HepG2 (cell line): ENCODE results near the gene MLX. TPM values are rescaled to one million over a fixed set of nuclear protein-coding genes. Genes with fewer than 3 reads are reported as not detected.

Experiments
- BRD4 ChIP-seq: sonication (generic); formaldehyde crosslinking; IDR thresholded peaks from 2 replicates; pipeline ENCODE4 v1.4.0; 2020; ENCODE audit warnings: missing genetic modification reagents
- CENPX ChIP-seq: sonication (generic); formaldehyde crosslinking; IDR thresholded peaks from 2 replicates; pipeline ENCODE4 v1.9.0; 2021; ENCODE audit warnings: mild to moderate bottlenecking, missing genetic modification reagents, moderate library complexity
- CSRNP1 ChIP-seq: sonication (generic); formaldehyde crosslinking; IDR thresholded peaks from 2 replicates; pipeline ENCODE4 v1.8.1; 2023; ENCODE audit warnings: mild to moderate bottlenecking, missing genetic modification reagents
- FOXM1 ChIP-seq: sonication (generic); formaldehyde crosslinking; IDR thresholded peaks from 2 replicates; pipeline ENCODE4 v1.5.0; 2020; ENCODE audit warnings: missing genetic modification reagents
- GZF1 ChIP-seq: sonication (generic); formaldehyde crosslinking; IDR thresholded peaks from 2 replicates; pipeline ENCODE4 v1.5.1; 2020; ENCODE audit warnings: mild to moderate bottlenecking, missing genetic modification reagents
- ISX ChIP-seq: sonication (generic); formaldehyde crosslinking; conservative IDR thresholded peaks from 2 replicates; pipeline ENCODE4 v1.5.0; 2020; ENCODE audit warnings: missing genetic modification reagents
- JARID2 ChIP-seq: sonication (generic); formaldehyde crosslinking; IDR thresholded peaks from 2 replicates; pipeline ENCODE4 v1.8.1; 2023; ENCODE audit warnings: missing genetic modification reagents, inconsistent platforms; ENCODE audit not compliant: insufficient replicate concordance
- MBD4 ChIP-seq: IDR thresholded peaks from 2 replicates; pipeline ENCODE4 v1.6.1; 2012; ENCODE audit warnings: low read length, inconsistent platforms, borderline replicate concordance
- MED8 ChIP-seq: sonication (generic); formaldehyde crosslinking; IDR thresholded peaks from 2 replicates; pipeline ENCODE4 v1.8.1; 2023; ENCODE audit warnings: mild to moderate bottlenecking, missing genetic modification reagents; ENCODE audit not compliant: insufficient replicate concordance
- MZF1 ChIP-seq: sonication (generic); formaldehyde crosslinking; IDR thresholded peaks from 2 replicates; pipeline ENCODE4 v1.8.1; 2023; ENCODE audit warnings: mild to moderate bottlenecking, missing genetic modification reagents, borderline replicate concordance
- RBM22 ChIP-seq: fragments of 200-400 bp; formaldehyde crosslinking; optimal IDR thresholded peaks from 2 replicates; pipeline ENCODE3; 2017; ENCODE audit warnings: mild to moderate bottlenecking, low read length, moderate library complexity
- SCMH1 ChIP-seq: sonication (generic); formaldehyde crosslinking; IDR thresholded peaks from 2 replicates; pipeline ENCODE4 v1.9.0; 2021; ENCODE audit warnings: missing genetic modification reagents, mild to moderate bottlenecking, borderline replicate concordance
- SOX6 ChIP-seq, 2 experiments: fragments of 450-650 bp in 1 of 2; sonication (generic) in 1 of 2; formaldehyde crosslinking in 1 of 2; IDR thresholded peaks; 2 replicates each; pipeline versions ENCODE4 v1.4.0 to v1.6.1; 2017 to 2020; ENCODE audit warnings: antibody characterized with exemption in 1 of 2, mild to moderate bottlenecking in 1 of 2, missing genetic modification reagents in 1 of 2
- SP140L ChIP-seq: sonication (generic); formaldehyde crosslinking; IDR thresholded peaks from 2 replicates; pipeline ENCODE4 v1.4.0; 2020; ENCODE audit warnings: missing genetic modification reagents, borderline replicate concordance
- SP4 ChIP-seq: sonication (generic); formaldehyde crosslinking; IDR thresholded peaks from 2 replicates; pipeline ENCODE4 v1.8.1; 2023; ENCODE audit warnings: mild to moderate bottlenecking, missing genetic modification reagents
- SYNCRIP ChIP-seq: fragments of 200-400 bp; formaldehyde crosslinking; IDR thresholded peaks from 2 replicates; pipeline ENCODE4 v1.6.1; 2018; ENCODE audit warnings: mild to moderate bottlenecking, low read depth, low read length; ENCODE audit not compliant: insufficient read depth
- THAP11 ChIP-seq: IDR thresholded peaks from 2 replicates; pipeline ENCODE4 v1.6.1; 2016; ENCODE audit warnings: missing biosample characterization, missing genetic modification reagents
- ZNF124 ChIP-seq: sonication (generic); formaldehyde crosslinking; IDR thresholded peaks from 2 replicates; pipeline ENCODE4 v1.4.0; 2020; ENCODE audit warnings: missing genetic modification reagents
- ZNF160 ChIP-seq: sonication (generic); formaldehyde crosslinking; IDR thresholded peaks from 2 replicates; pipeline ENCODE4 v1.8.0; 2022; ENCODE audit warnings: mild to moderate bottlenecking, inconsistent platforms, missing genetic modification reagents
- ZNF496 ChIP-seq: sonication (generic); formaldehyde crosslinking; IDR thresholded peaks from 2 replicates; pipeline ENCODE4 v1.8.1; 2023; ENCODE audit warnings: mild to moderate bottlenecking, moderate library complexity, missing genetic modification reagents; ENCODE audit not compliant: insufficient replicate concordance
- ZNF589 ChIP-seq: sonication (generic); formaldehyde crosslinking; conservative IDR thresholded peaks from 2 replicates; pipeline ENCODE4 v1.8.0; 2022; ENCODE audit warnings: mild to moderate bottlenecking, moderate library complexity, missing genetic modification reagents
- ZNF780A ChIP-seq: sonication (generic); formaldehyde crosslinking; IDR thresholded peaks from 2 replicates; pipeline ENCODE4 v1.8.0; 2022; ENCODE audit warnings: mild to moderate bottlenecking, missing genetic modification reagents, moderate library complexity
- ZSCAN22 ChIP-seq: sonication (generic); formaldehyde crosslinking; IDR thresholded peaks from 2 replicates; pipeline ENCODE4 v1.4.0; 2020; ENCODE audit warnings: mild to moderate bottlenecking, missing genetic modification reagents
- polyA plus RNA-seq, 8 experiments: library from polyadenylated mRNA; depleted of rRNA in 3 of 8; stranded (reverse) in 7 of 8; unstranded in 1 of 8; fragments of >200 nt; fragmentation: Illumina TruSeq in 4 of 8; extraction: Trizol in 4 of 8; gene quantifications; 2 replicates each; pipeline versions ENCODE4 v1.2.1 to v1.2.3, GENCODE V29; 2011 to 2016; ENCODE audit warnings: low read depth in 4 of 8, missing spikeins in 1 of 8, mixed read lengths in 1 of 8; ENCODE audit not compliant: insufficient read depth in 1 of 8
- total RNA-seq, 5 experiments: library from RNA; depleted of rRNA; stranded (reverse); fragments of >200 nt; fragmentation: Illumina TruSeq; extraction: Trizol; gene quantifications; 2 replicates each; pipeline ENCODE4 v1.2.3, GENCODE V29; 2016; ENCODE audit warnings: low read depth in 1 of 5
- TF ChIP-seq, protein P1 (sequence below): sonication (generic); formaldehyde crosslinking; IDR thresholded peaks from 2 replicates; pipeline ENCODE4 v1.5.1; 2020; ENCODE audit warnings: missing genetic modification reagents, mild to moderate bottlenecking, borderline replicate concordance
- TF ChIP-seq, protein P2 (sequence below): sonication (generic); formaldehyde crosslinking; IDR thresholded peaks from 2 replicates; pipeline ENCODE4 v1.5.0; 2020; ENCODE audit warnings: mild to moderate bottlenecking, missing genetic modification reagents
- TF ChIP-seq, protein P3 (sequence below): IDR thresholded peaks from 2 replicates; pipeline ENCODE4 v1.6.1; 2016; ENCODE audit warnings: low read depth, borderline replicate concordance

The MLX gene
- total and polyA plus RNA-seq, 2 of the 13 experiments (the other 11 are each of a cell fraction or from before 2014, with no cell fraction given), result 38.9 to 74.4 TPM

- TF ChIP-seq, protein P1, sequence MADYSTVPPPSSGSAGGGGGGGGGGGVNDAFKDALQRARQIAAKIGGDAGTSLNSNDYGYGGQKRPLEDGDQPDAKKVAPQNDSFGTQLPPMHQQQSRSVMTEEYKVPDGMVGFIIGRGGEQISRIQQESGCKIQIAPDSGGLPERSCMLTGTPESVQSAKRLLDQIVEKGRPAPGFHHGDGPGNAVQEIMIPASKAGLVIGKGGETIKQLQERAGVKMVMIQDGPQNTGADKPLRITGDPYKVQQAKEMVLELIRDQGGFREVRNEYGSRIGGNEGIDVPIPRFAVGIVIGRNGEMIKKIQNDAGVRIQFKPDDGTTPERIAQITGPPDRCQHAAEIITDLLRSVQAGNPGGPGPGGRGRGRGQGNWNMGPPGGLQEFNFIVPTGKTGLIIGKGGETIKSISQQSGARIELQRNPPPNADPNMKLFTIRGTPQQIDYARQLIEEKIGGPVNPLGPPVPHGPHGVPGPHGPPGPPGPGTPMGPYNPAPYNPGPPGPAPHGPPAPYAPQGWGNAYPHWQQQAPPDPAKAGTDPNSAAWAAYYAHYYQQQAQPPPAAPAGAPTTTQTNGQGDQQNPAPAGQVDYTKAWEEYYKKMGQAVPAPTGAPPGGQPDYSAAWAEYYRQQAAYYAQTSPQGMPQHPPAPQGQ (CRISPR knock-in tag), result no peak; the same call in 1 of the 2 replicates
- TF ChIP-seq GZF1 (CRISPR knock-in tag), result no peak
- peak; percentile 81 for TF ChIP-seq CSRNP1 (CRISPR knock-in tag)
- no peak; the same call in none of the 2 replicates for TF ChIP-seq ZNF160 (CRISPR knock-in tag)
- no peak for TF ChIP-seq SCMH1 (CRISPR knock-in tag)
- no peak for TF ChIP-seq RBM22
- TF ChIP-seq ZSCAN22 (CRISPR knock-in tag), result no peak
- no peak for TF ChIP-seq SP140L (CRISPR knock-in tag)
- TF ChIP-seq ZNF124 (CRISPR knock-in tag), result no peak; the same call in none of the 2 replicates
- TF ChIP-seq ZNF496 (CRISPR knock-in tag), result no peak
- no peak for TF ChIP-seq SOX6 (IDR thresholded peaks at IDR 0.05)
- TF ChIP-seq SOX6 (CRISPR knock-in tag; IDR thresholded peaks at IDR 0.05), result peak; percentile 70
- no peak for TF ChIP-seq MZF1
- peak; percentile 96 for TF ChIP-seq SP4 (CRISPR knock-in tag)
- TF ChIP-seq BRD4 (CRISPR knock-in tag), result peak; percentile 81
- peak; percentile 21; the same call in 1 of the 2 replicates for TF ChIP-seq ZNF589 (CRISPR knock-in tag)
- TF ChIP-seq, protein P2, sequence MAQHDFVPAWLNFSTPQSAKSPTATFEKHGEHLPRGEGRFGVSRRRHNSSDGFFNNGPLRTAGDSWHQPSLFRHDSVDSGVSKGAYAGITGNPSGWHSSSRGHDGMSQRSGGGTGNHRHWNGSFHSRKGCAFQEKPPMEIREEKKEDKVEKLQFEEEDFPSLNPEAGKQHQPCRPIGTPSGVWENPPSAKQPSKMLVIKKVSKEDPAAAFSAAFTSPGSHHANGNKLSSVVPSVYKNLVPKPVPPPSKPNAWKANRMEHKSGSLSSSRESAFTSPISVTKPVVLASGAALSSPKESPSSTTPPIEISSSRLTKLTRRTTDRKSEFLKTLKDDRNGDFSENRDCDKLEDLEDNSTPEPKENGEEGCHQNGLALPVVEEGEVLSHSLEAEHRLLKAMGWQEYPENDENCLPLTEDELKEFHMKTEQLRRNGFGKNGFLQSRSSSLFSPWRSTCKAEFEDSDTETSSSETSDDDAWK (CRISPR knock-in tag), result no peak
- no peak for TF ChIP-seq MED8 (CRISPR knock-in tag)
- 0 out of 2 replicates have a peak, but pooled peaks have one; percentile 66 for TF ChIP-seq ISX (CRISPR knock-in tag)
- TF ChIP-seq CENPX (CRISPR knock-in tag), result no peak
- no peak for TF ChIP-seq MBD4
- TF ChIP-seq, protein P3, sequence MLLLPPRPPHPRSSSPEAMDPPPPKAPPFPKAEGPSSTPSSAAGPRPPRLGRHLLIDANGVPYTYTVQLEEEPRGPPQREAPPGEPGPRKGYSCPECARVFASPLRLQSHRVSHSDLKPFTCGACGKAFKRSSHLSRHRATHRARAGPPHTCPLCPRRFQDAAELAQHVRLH (CRISPR knock-in tag), result peak; percentile 84
- TF ChIP-seq JARID2, result no peak
- TF ChIP-seq FOXM1 (CRISPR knock-in tag), result no peak
- TF ChIP-seq ZNF780A (CRISPR knock-in tag), result no peak
- TF ChIP-seq THAP11 (CRISPR knock-in tag), result peak; percentile 84
- TF ChIP-seq SYNCRIP, result no peak
These were observed 42.4 kb downstream of the MLX start, which contains the start of the genes RETREG3 and TUBG1 (continued) for GRCh38 chr17:42609182-42609813.
